G401.6 (cell line): Measurements from ENCODE around the gene TBCD.
"Not testable (repeated sequence)": the region's sequence is repeated elsewhere in the genome, so short reads cannot be mapped to it uniquely, and the experiment has no call there.

Source experiments
- FAIRE-seq: peaks from 2 replicates; lab custom pipeline; 2012; peaks lifted over from hg19 to GRCh38; lab: Jason Lieb, UNC

The TBCD gene

GRCh38 chr17:82940226-82941020, 188.6 kb downstream of the TBCD start:
- no peak for FAIRE-seq

DNA sequence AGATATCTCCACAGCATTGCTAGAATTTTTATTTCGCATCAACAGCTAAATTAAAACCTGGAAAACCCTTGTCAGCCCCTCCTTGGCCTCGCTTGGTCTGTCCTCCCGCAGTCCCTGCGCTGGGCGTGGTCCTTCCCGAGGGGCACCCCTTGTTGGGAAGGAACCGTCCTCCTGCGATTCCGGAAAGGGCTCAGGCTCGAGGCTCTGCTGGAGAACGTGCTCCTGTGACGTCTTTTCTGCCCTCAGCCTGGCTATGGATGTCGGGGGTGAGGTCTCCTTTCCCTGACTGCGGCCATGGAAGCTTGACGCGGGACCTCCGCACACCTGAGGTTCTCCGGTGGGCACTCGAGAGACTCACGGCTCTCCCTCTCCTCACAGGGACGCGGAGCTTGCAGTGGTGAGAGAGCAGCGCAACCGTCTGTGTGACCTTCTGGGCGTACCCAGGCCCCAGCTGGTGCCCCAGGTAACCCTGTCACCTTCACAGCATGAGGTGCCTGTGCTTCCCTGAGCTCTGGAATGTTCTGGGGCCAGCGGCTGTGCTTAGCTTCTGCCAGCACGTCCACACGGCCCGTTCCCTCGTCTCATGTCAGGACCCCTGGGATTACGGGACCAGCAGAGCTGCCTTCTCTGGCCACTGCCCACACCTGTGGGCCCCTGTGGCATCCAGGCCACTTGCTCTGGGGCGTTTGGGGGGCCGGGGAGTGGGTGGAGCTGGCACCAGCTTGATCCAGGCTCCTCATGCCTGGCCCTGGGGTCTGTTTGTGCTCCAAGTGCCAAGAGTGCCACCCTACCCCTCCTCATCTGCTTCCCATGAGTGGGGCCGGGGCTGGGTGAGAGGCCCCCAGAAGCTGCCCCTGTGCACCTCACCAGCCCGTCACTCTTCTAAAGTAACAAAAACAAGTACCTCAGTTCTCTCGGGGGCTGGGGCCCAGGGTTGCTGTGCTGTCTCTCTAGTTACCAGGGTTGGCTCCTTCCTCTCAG, 189.4 kb downstream of the TBCD start:
- no peak for FAIRE-seq

GRCh38 chr17:82942166-82943130, 190.6 kb downstream of the TBCD start:
- no peak for FAIRE-seq

- FAIRE-seq, result no peak
Measured at GRCh38 chr17:82943339-82943738, 191.5 kb downstream of the TBCD start.

GRCh38 chr17:82943751-82944150, 191.9 kb downstream of the TBCD start:
- FAIRE-seq, result no peak

GRCh38 chr17:82944990-82945389, 193.1 kb downstream of the TBCD start:
- no peak for FAIRE-seq

DNA sequence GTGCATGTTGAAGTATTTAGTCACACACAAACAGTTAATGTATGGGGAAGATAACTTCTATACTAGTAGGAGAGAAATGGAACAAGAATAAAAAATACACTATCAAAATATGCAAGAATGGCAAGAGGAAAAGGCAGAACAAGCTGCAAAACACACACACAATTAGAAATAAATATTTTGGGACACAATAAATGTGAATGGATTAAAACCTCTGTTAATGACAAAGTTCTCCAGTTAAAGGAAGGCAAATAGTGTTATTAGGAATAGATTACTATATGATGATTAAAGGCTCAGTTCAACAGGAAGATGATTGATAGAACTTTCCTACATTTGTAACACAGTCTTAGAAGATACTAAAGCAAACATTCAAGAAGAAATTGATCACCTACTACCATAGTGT, 194.2 kb downstream of the TBCD start:
- FAIRE-seq, result no peak

DNA sequence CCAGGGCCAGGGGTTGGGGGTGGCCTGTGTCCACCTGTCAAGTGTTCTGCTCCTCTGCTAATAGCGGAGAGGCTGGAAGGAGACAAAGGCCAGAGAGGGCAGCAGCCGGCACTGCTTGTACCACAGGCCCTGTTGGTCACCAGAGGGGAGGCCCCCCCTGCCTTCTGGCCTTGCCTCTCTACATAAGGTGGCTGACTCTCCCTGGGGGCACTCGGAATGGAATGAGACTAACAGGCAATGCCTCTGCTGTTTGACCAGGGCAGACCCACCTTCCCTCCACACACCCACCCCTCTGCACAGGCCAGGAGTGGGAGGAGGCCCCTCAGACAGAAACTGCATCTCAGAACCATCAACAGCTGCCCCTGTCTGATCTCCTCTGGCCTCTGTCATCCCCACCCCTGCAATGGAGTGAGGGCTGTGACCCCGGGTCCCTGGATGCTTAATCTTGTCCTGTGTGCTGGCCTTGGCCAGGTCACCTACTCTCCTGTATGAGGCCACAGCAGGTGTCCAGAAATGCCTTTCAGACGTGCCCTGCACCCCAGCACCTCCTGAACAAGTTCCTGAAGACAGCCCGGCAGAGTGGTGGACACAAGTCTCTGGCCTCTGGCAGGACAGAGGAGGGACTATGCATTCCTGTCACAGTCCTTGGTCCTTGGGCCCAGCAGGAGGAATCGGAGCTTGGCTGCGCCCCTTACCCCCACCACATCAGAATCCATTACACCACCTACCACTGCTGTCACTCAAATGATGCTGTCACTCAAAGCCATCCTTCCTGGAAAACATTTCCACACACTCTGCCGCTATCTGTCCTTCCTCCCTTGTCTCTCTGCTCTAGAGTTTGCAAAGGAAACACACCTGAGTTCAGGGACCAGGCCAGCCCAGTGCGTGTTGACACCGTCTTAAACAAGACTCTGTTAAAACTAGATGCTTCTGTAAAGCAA, 195.5 kb downstream of the TBCD start:
- no peak for FAIRE-seq

GRCh38 chr17:82948081-82948511, 196.2 kb downstream of the TBCD start:
- FAIRE-seq, result no peak

- FAIRE-seq, result no peak
Measured at GRCh38 chr17:82948957-82949356, 197.1 kb downstream of the TBCD start.

DNA sequence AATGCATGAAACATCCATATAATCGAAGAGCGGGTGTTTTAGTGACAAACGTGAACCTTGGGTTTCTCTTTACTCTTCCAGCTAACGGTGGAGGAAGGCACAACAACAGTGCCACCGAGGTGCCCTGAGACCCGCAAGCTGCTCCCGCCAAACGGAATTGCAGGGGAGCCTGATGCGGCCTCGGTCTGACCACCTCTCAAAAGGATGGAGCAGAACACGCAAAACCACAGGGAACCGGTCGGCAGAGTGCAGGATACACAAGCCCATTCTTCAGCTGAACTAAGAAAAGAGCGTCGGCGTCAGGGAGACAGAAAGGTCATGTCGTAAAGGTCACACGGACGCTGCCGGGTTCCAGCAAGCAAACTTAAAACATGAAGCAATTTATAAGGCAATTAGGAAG, 197.5 kb downstream of the TBCD start:
- FAIRE-seq, result no peak

DNA sequence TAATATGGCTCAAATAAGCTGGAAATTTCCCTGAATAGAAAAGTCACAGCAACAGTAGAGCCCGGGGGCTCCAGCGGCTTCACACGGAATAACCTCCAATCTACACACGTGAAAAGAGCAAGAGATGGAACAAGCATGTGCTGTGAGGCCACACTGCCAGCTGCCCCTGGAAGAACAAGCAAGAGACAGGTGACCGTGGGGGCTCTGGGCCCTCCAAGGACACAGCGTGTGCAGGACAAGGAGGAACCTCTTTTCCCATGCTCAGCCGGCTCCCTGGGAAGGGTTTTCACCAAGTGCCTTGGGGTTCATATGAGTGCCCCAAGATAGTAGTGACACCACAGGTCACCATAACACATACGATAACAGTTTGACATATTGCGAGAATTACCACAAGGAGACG, 198.1 kb downstream of the TBCD start:
- FAIRE-seq, result no peak

- FAIRE-seq, result no peak
Measured at GRCh38 chr17:82950525-82951102, 198.7 kb downstream of the TBCD start.

DNA sequence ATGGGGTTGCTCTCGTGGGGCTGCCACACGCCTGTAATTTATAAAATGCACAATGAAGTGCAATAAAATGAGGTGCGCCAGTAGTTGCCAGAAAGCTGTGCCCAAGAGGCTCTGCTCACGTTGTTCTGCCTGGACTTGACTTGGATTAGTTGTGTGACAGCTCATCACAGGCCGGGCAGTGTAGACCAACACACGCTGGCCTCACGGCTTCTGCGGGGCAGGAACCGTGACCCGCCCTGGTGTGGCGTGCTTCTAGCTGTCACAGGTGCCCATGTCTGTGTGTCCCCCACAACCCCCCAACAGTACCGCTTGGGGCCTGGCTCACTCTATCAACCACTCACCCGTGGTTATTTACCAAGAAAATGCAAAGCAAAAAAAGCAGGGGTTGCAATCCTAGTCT, 200.2 kb downstream of the TBCD start:
- no peak for FAIRE-seq

- FAIRE-seq, result not testable (repeated sequence)
Measured at GRCh38 chr17:82955106-82955505, 203.2 kb downstream of the TBCD start.

GRCh38 chr17:82955627-82956026, 203.8 kb downstream of the TBCD start:
- FAIRE-seq, result not testable (repeated sequence)

DNA sequence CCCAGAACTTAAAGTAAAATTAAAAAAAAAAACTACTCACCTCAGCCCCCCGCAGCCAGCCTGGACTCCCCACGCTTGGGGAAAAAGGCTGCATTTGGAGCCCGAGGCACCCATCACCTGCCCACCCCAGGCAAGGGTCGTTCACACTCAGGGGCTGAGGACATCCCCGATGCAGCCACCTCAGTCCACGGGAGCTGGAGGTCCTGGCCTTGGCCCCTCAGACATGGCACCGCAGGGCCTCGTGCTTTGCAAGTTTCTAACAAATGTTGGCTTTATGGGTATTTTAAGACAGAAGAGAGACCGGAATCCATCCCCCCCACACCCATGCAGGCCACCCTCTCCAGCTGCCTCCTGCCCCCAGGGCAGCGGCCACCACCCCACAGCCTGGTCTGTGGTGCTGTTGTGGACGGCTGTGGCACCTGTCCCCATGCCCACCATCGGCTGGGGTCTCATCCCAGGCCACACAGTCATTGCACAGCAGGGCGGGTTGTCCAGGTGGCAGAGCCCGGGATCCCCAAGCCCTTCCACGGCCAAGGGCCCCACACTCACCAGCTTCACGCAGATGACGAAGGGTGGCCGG, 204.4 kb downstream of the TBCD start:
- FAIRE-seq, result no peak

DNA sequence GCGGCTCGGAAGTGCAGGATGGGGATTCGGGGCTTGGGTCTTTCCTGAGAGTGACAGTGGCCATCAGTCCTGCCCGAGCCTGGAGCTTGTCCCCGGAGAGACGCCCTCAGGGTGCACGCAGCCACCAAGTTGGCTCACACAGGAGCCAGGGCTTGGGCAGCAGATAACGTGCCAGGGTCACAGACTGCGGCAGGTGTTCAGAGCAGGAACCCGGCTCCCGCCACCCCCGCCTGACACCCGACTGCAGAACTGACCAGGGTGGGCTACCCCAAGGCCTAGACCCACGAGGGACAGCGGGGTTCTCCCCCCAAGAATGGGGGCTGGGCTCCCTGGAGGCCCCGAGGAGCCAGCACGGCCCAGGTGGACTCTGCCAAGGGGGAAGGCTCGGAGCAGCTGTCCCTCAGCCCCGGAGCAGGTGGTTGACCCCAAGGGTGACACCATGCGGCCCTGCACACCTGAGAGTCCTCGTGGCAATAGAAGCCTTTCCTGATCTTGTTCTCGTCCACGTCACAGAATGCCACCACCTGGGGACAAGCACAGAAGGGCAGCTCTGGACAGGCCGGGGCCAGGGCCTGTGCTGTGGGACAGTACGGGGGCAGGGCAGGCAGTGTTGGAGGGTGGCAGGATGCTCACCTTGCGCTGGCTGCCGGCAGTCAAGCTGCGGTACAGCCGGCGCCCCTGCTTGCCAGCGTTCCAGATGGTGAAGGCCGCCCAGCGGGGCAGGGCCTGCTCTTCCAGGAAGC, 205.0 kb downstream of the TBCD start:
- FAIRE-seq, result no peak

DNA sequence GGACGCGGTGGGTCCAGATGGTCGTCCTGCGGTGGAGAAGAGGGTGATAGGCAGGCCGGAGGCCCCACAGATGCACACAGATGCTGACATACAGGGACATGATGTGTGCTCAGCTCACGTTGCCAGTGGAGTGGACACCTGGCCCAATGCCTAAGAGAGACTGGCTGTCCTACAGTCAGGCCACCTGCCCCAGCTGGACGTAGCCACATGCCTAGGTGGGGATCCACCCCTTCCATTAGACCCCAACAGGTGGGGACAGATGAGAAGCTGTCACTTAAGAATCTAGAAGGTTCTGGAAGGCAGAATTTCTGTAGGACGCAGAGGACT, 205.6 kb downstream of the TBCD start:
- FAIRE-seq, result no peak
